Astrocyte of the spinal cord (primary cell): ENCODE data around the gene THSD7A.

ENCODE experiments used
- DNase-seq: peaks from one replicate; pipeline ENCODE4 v3.0.0; 2011; ENCODE audit warnings: low read depth, low spot score
- H3K4me3 ChIP-seq: 2 replicates; pipeline ENCODE4 v1.5.1; 2011; ENCODE audit warnings: low read depth, mild to moderate bottlenecking, low read length, moderate library complexity
- in situ Hi-C: cut with HindIII; loops from 2 replicates; pipeline ENCODE4 v1.10.0; 2017; ENCODE audit warnings: low sequenced_read_pairs
- TF ChIP-seq, protein P1 (sequence below): IDR thresholded peaks from 2 replicates; pipeline ENCODE4 v1.5.1; 2012; ENCODE audit warnings: low read depth, mild to moderate bottlenecking, low read length, inconsistent platforms

Gene THSD7A

DNA sequence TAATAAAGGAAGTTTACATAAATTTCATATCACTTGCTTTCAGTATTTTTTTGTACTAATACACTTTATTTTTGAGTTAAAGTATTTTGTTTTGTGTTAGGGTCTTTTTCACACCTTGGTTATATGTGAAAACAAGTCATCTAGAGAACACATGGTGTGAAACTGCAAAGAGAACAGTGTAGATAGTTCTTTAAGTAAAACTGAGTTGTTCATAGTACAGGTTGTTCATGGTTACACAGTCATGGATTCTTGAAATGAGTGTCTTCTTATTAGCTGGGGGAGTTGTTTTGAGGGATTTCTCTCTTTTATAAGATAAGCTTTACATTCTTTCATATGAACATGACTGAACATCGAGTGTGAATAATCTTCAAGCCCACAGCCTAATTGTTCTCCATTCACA, 244.2 kb downstream of the THSD7A start:
- in situ Hi-C loops = no loop called here
- DNase-seq = no peak
- no peak overlapping the region for H3K4me3 ChIP-seq
- TF ChIP-seq, protein P1, sequence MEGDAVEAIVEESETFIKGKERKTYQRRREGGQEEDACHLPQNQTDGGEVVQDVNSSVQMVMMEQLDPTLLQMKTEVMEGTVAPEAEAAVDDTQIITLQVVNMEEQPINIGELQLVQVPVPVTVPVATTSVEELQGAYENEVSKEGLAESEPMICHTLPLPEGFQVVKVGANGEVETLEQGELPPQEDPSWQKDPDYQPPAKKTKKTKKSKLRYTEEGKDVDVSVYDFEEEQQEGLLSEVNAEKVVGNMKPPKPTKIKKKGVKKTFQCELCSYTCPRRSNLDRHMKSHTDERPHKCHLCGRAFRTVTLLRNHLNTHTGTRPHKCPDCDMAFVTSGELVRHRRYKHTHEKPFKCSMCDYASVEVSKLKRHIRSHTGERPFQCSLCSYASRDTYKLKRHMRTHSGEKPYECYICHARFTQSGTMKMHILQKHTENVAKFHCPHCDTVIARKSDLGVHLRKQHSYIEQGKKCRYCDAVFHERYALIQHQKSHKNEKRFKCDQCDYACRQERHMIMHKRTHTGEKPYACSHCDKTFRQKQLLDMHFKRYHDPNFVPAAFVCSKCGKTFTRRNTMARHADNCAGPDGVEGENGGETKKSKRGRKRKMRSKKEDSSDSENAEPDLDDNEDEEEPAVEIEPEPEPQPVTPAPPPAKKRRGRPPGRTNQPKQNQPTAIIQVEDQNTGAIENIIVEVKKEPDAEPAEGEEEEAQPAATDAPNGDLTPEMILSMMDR = no peak

DNA sequence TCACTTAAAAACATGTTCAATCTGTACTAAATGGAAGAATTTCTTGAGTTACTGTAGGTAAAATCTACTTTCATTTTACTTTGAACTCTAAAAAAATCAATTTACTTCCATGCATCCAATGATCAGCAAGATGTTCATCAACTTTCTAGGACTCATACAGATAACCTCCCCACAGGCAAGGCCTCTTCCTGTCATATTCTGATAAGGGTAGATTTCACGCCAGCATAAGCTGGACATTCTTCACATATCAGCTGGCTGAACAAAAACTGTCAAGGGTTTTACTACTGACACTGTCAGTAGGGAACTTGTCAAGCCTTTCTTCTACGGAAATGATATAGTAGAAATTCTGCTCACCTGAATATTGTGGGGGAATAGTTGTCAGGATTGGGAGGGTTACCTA, 244.9 kb downstream of the THSD7A start:
- no peak for DNase-seq
- in situ Hi-C loops = no loop called here
- no peak overlapping the region for H3K4me3 ChIP-seq
- TF ChIP-seq, protein P1 = no peak

DNA sequence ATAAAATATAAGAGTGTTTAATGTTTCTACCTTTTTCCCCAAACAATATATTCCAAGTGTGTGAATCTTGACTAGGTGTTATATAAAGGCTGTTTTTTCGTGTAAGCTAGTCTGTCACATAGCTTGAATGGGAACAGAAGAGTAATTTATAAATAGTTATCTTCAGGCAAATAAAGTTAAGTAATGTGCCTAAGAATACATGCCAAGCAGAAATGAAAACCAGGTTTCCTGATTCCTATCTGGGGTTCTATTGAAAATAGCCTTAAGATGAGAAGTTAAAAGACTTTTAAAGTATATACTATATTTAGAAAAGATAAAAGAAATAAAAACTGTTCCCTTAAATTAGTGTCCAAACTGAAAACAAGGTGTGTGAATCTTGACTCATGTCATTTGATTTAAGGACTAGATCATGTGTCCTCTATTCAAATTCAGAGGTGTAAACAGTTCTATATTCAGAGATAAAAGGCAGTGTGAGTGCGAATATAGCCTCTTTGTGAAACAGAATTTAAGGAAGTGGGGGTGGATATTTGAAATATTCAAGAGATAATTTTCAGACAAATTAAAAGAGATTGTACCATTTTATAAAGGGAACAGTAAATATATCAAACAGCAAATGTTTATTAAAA, 247.5 kb downstream of the THSD7A start:
- TF ChIP-seq, protein P1 = no peak
- in situ Hi-C loops = no loop called here
- H3K4me3 ChIP-seq = no peak overlapping the region
- no peak for DNase-seq

DNA sequence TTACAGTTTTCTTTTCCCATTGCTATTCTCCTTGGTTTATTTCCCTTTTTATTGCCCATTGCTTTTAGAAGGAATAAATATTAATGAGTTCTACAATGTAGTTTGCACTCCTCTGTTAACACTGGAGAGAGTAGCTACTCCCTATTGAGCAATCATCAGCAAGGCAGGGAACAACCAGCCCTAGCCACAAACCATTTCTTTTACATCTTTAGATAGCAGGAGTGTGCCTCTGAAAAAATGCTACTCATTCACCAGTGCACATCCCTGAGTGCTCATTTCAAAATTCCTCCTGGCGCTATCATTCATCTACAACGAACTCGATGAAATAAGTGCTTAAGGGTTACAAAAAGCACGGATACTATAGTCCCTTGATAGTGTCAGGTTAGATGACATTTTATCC, 252.9 kb downstream of the THSD7A start:
- DNase-seq = no peak
- TF ChIP-seq, protein P1 = no peak
- in situ Hi-C loops = no loop called here

DNA sequence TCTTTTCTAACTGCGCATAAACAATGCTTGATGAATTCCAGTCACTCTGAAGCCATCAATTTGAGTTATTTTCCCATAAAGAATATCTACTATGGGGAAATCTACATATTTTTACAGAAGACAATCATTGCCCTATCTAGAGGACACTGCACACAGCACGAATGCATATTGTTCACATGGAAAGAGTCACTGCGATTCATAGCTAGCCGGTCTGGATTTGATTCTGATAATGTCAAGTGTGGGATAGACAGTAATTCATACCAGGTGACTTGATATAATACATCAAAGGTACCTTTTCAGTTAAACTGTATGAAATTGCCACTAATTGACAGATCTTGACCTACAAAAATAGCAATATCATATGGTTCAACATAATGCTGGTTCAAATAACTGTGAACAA, 255.7 kb downstream of the THSD7A start:
- H3K4me3 ChIP-seq = no peak overlapping the region
- in situ Hi-C loops = no loop called here
- TF ChIP-seq, protein P1 = no peak
- DNase-seq = no peak

More for the DNA sequence above, 252.9 kb downstream of the THSD7A start:
- no peak overlapping the region for H3K4me3 ChIP-seq

DNA sequence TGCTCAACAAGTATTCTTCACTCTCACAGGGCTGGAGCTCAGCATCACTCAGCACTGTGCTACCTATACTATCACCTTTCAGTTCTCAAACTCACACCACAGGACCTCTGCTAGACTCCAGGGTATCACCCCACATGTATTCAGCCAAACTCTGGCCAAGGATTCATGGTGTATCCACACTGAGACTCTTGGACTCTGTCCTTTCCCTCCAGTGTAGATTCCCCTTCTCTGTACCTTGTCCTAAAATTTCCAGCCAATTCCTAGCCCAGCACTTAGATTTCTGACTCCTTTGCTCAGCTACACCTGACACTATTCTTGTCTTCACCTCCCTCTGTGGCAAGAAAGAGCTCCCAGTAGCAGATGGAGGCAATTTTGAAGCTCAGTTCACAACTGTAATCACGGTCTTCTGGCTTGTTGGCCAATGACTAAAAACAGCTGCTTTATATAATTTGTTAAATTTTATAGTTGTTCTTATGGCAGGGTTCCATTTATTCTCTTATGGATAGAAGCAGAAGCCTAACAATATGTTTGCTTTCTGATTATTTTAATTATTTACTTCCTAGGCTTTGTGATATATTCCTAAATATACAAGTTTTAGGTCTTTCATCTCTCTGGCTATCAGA, 258.8 kb downstream of the THSD7A start:
- TF ChIP-seq, protein P1 = no peak
- H3K4me3 ChIP-seq = no peak overlapping the region
- no peak for DNase-seq
- in situ Hi-C loops = no loop called here
